Activated CD8-positive, alpha-beta T cell treated with anti-CD3 and anti-CD28 coated beads, Interleukin-2, amount 10 ng/mL, durations not matched to agents 7 days and 5 days (primary cell): ENCODE results near the gene DPM2. TPM values are rescaled to one million over a fixed set of nuclear protein-coding genes. Genes with fewer than 3 reads are reported as not detected.

Experiments
- ATAC-seq: fragments of 150-1000 bp; cut with Tn5 transposase; one replicate; pipeline ENCODE4 v1.10.0; 2021; ENCODE audit warnings: moderate library complexity
- CTCF ChIA-PET: fragments of 350-600 bp; sonication (Branson Sonifier 250); formaldehyde crosslinking; loops from one replicate; lab custom pipeline; 2021; ENCODE audit warnings: antibody characterized with exemption; lab: Charles Lee
- POLR2A ChIA-PET: fragments of 350-600 bp; sonication (Branson Sonifier 250); formaldehyde crosslinking; loops from one replicate; lab custom pipeline; 2021; ENCODE audit warnings: antibody characterized with exemption; lab: Charles Lee
- DNase-seq: peaks from one replicate; pipeline ENCODE4 v3.0.0-alpha.2; 2020
- H3K27ac Mint-ChIP-seq: one replicate; pipeline ENCODE4 v1.8.0; 2021; ENCODE audit warnings: mild to moderate bottlenecking, mixed read lengths
- H3K27me3 Mint-ChIP-seq: one replicate; pipeline ENCODE4 v1.8.0; 2021; ENCODE audit warnings: low read depth, mixed read lengths
- H3K36me3 Mint-ChIP-seq: one replicate; pipeline ENCODE4 v1.8.0; 2021; ENCODE audit warnings: low read depth, mixed read lengths
- H3K4me1 Mint-ChIP-seq: one replicate; pipeline ENCODE4 v1.8.0; 2021; ENCODE audit warnings: low read depth, mixed read lengths
- H3K4me3 Mint-ChIP-seq: one replicate; pipeline ENCODE4 v1.8.0; 2021; ENCODE audit warnings: mild to moderate bottlenecking, mixed read lengths
- H3K9me3 Mint-ChIP-seq: one replicate; pipeline ENCODE4 v1.8.0; 2022; ENCODE audit warnings: mixed read lengths; ENCODE audit not compliant: insufficient read depth
- total RNA-seq, 2 experiments: library from RNA; stranded (reverse); gene quantifications; one replicate each; pipeline ENCODE4 v1.2.3, GENCODE V29; 2021

The DPM2 gene, protein sequence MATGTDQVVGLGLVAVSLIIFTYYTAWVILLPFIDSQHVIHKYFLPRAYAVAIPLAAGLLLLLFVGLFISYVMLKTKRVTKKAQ
- 10 to 100 TPM; 47.9 to 53.8 TPM for total RNA-seq

- no peaks in the 10 kb centered on the region for H3K9me3 Mint-ChIP-seq
- H3K36me3 Mint-ChIP-seq = peaks cover 58% of the 10 kb centered on the region
- peak within 1 kb of the TSS; percentile 95 for H3K27ac Mint-ChIP-seq
- ChIA-PET POLR2A (interaction anchor here (0.6 to 1.5 kb wide), 9 partner anchors 9 to 354 kb away, joined by 3 to 8 read pairs (median 4); no protein-coding TSS in a partner anchor), CTCF (interaction anchor here (0.9 to 1.5 kb wide), 5 partner anchors 16 to 180 kb away, joined by 3 to 5 read pairs (median 4); no protein-coding TSS in a partner anchor)
- no peaks in the 10 kb centered on the region for H3K27me3 Mint-ChIP-seq
- DNase-seq = peak; percentile 93
- H3K4me1 Mint-ChIP-seq = peaks cover 53% of the 10 kb centered on the region
- peak within 1 kb of the TSS; percentile 90 for H3K4me3 Mint-ChIP-seq
- ATAC-seq = peak; percentile 94
Observed at GRCh38 chr9:127937388-127938297, at the start of gene DPM2. Gene DPM2 (minus strand): TSS chr9:127937854. CDS start chr9:127937820, 34 bp downstream.

GRCh38 chr9:127987103-127987614 is 49.5 kb upstream of the DPM2 start:
- ChIA-PET CTCF (no interaction called here), POLR2A (no interaction called here)
- no peak for ATAC-seq
- Mint-ChIP-seq H3K36me3 (no peaks in the 10 kb centered on the region), H3K27ac (no peak overlapping the region), H3K4me3 (no peak overlapping the region), H3K27me3 (peaks cover 3% of the 10 kb centered on the region), H3K4me1 (peaks cover 34% of the 10 kb centered on the region), H3K9me3 (no peaks in the 10 kb centered on the region)
- DNase-seq = no peak

- Mint-ChIP-seq H3K4me1 (peaks cover 31% of the 10 kb centered on the region), H3K9me3 (no peaks in the 10 kb centered on the region), H3K36me3 (no peaks in the 10 kb centered on the region), H3K4me3 (no peak overlapping the region), H3K27ac (no peak overlapping the region), H3K27me3 (peaks cover 3% of the 10 kb centered on the region)
- ChIA-PET POLR2A (interaction anchor here (1.3 to 12.5 kb wide), 2 partner anchors 9 to 46 kb away, joined by 3 to 183 read pairs; no protein-coding TSS in a partner anchor), CTCF (interaction anchor here (1.5 kb wide), 1 partner anchor 133 kb away, joined by 4 read pairs; no protein-coding TSS in a partner anchor)
- no peak for DNase-seq
- ATAC-seq = no peak
Observed at GRCh38 chr9:127985011-127985410, 47.4 kb upstream of the DPM2 start.

DNA sequence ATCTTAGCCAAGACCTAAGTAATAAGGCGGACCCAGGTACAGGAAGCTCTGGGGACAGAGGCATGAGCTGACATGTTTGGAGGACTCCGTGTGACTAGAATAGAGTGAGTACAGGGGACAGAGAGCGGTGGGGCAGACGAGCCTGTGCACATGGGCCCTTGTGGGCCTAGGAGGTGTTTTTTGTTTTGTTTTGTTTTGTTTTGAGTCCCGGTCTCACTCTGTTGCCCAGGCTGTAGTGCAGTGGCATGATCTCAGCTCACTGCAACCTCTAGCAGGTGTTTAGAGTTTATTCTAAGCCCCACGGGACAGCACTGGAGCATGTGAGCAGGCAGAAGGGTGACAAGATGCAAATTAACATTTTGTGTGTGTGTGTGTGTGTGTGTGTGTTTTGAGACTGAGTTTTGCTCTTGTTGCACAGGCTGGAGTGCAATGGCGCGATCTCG is 46.2 kb upstream of the DPM2 start:
- POLR2A ChIA-PET = interaction anchor here (12.5 kb wide), 1 partner anchor 47 kb away, joined by 183 read pairs; no protein-coding TSS in a partner anchor
- Mint-ChIP-seq H3K4me3 (peak overlapping the region; percentile 29), H3K9me3 (no peaks in the 10 kb centered on the region), H3K27me3 (peaks cover 3% of the 10 kb centered on the region), H3K36me3 (peaks cover 10% of the 10 kb centered on the region), H3K27ac (peak overlapping the region; percentile 77), H3K4me1 (peaks cover 31% of the 10 kb centered on the region)
- DNase-seq (no peak), ATAC-seq (no peak)
- CTCF ChIA-PET = interaction anchor here (0.9 to 16.3 kb wide), 3 partner anchors 30 to 51 kb away, joined by 6 to 158 read pairs (median 75); no protein-coding TSS in a partner anchor

DNA sequence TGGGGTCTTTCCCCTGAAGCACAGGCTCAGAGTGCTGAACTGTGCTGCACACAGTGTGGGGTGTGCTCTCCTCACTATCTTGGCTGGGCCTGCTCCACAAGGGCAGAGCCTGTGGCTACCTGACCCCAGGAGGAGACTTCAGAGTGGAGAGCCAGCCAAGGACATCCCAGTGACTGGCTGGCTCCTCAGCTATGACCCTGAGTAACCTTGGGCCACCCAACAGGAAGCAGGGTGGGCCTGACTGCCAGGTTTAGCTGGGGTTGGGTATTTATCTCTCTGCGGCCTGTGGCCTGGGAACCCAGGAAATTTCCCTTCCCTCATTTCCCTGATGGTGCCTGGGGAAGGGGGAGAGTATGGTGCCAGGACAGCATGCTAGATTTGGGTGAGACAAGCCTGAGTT is 45.3 kb upstream of the DPM2 start:
- no peak for DNase-seq
- Mint-ChIP-seq H3K4me3 (peak overlapping the region; percentile 15), H3K36me3 (peaks cover 15% of the 10 kb centered on the region), H3K4me1 (peaks cover 31% of the 10 kb centered on the region), H3K27me3 (peaks cover 3% of the 10 kb centered on the region), H3K9me3 (no peaks in the 10 kb centered on the region), H3K27ac (peak overlapping the region; percentile 77)
- ATAC-seq = no peak
- CTCF ChIA-PET = interaction anchor here (1.1 to 16.3 kb wide), 7 partner anchors 9 to 52 kb away, joined by 3 to 158 read pairs (median 8); no protein-coding TSS in a partner anchor
- POLR2A ChIA-PET = interaction anchor here (12.5 kb wide), 1 partner anchor 48 kb away, joined by 183 read pairs; no protein-coding TSS in a partner anchor

DNA sequence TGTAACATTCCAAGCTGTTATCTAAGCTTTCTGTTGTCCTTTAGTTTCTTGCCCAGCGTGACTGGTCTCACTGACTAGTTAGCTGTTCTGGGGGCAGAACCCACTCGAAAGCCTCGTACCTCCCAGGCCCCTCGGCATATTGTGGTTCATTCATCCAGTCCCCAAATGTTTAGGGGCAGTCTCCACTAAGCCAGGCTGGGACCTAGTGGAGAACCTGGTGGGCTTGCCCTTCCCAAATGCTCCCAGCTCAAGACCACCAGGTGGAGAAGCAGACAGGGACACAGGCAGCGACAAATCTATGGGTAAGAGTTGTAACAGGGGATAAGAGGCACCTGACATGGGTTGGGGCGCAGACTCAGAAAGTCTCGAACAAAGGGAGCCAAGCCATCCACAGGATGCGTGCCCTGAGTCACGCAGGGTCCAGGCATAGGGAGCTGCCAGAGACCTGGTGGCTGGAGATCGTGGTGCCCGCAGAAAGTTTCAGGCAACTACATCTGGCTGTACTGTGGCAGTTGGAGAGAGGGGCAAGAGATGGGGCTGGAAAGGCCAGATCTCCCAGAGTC is 44.0 kb upstream of the DPM2 start:
- H3K36me3 Mint-ChIP-seq = peaks cover 28% of the 10 kb centered on the region
- H3K27me3 Mint-ChIP-seq = no peaks in the 10 kb centered on the region
- peak overlapping the region; percentile 94 for H3K4me3 Mint-ChIP-seq
- ATAC-seq = no peak
- DNase-seq = peak; percentile 59
- H3K9me3 Mint-ChIP-seq = no peaks in the 10 kb centered on the region
- H3K27ac Mint-ChIP-seq = peak overlapping the region; percentile 92
- ChIA-PET POLR2A (interaction anchor here (0.7 to 12.5 kb wide), 10 partner anchors 9 to 195 kb away, joined by 3 to 183 read pairs (median 3); no protein-coding TSS in a partner anchor), CTCF (interaction anchor here (0.8 to 16.3 kb wide), 11 partner anchors 10 to 136 kb away, joined by 3 to 158 read pairs (median 6); no protein-coding TSS in a partner anchor)
- H3K4me1 Mint-ChIP-seq = peaks cover 38% of the 10 kb centered on the region

DNA sequence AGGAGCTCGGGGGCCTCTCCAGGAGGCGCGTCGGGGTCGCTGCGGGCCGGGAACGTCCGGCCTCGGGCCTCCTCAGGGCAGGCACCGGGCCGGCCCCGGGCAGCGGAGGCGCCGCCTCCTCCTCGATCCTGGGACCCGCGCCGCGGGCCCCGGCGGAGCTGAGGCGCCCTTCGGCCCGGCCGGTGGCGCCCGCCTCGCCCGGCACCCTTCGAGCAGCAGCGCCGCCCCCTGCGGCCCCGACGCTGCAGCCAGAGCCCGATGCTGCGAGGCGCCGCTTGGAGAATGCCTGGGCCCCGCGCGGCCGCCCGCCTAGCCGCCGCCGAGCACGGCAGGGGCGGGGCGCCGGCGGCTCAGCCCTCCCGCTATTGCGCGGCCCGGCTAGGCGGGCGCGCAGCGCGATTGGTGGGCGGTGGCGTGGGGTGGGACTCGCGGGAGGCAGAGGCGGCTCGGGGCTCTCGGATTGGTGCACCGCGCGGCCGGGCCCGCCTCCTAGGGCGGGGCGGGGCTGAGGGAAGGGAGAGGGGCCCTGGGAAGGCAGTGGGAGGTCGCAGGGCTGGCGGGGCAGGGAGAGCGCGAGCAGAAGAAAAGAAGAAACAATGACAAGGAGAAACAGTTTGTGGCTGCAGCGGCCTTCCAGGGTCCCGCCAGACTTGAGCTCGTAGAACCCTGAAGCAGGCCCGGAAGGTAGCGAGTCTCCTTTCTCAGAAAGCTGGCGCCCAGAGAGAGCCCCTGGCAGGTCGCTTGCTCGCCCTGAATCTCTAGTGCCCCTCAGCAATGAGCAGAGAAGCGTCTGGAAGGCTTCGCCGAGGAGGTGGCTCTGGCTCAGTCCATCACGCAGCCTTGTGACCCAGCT is 43.3 kb upstream of the DPM2 start, which contains the start of gene EEIG1:
Gene EEIG1 (minus strand): TSS at position 284 of the 853 bp plus-strand sequence. CDS start 852 bp downstream, outside the sequence.
- H3K27ac Mint-ChIP-seq = peak within 1 kb of the TSS; percentile 92
- peaks cover 35% of the 10 kb centered on the region for H3K36me3 Mint-ChIP-seq
- H3K4me3 Mint-ChIP-seq = peak within 1 kb of the TSS; percentile 97
- no peaks in the 10 kb centered on the region for H3K27me3 Mint-ChIP-seq
- POLR2A ChIA-PET = interaction anchor here (0.7 to 12.5 kb wide), 12 partner anchors 8 to 194 kb away, joined by 3 to 183 read pairs (median 4); no protein-coding TSS in a partner anchor
- DNase-seq (peak; percentile 97), ATAC-seq (peak; percentile 93)
- no peaks in the 10 kb centered on the region for H3K9me3 Mint-ChIP-seq
- H3K4me1 Mint-ChIP-seq = peaks cover 45% of the 10 kb centered on the region
- CTCF ChIA-PET = interaction anchor here (0.6 to 16.3 kb wide), 11 partner anchors 11 to 137 kb away, joined by 3 to 158 read pairs (median 6); no protein-coding TSS in a partner anchor

GRCh38 chr9:127980060-127980705 is 42.5 kb upstream of the DPM2 start:
- H3K9me3 Mint-ChIP-seq = no peaks in the 10 kb centered on the region
- H3K27me3 Mint-ChIP-seq = no peaks in the 10 kb centered on the region
- ChIA-PET POLR2A (interaction anchor here (1.3 to 12.5 kb wide), 8 partner anchors 8 to 71 kb away, joined by 3 to 183 read pairs (median 6); no protein-coding TSS in a partner anchor), CTCF (interaction anchor here (6.0 to 16.3 kb wide), 4 partner anchors 26 to 55 kb away, joined by 32 to 158 read pairs (median 63); no protein-coding TSS in a partner anchor)
- peak overlapping the region; percentile 88 for H3K27ac Mint-ChIP-seq
- H3K4me3 Mint-ChIP-seq = peak overlapping the region; percentile 97
- peaks cover 52% of the 10 kb centered on the region for H3K4me1 Mint-ChIP-seq
- DNase-seq = peak; percentile 52
- H3K36me3 Mint-ChIP-seq = peaks cover 43% of the 10 kb centered on the region
- peak; percentile 27 for ATAC-seq

DNA sequence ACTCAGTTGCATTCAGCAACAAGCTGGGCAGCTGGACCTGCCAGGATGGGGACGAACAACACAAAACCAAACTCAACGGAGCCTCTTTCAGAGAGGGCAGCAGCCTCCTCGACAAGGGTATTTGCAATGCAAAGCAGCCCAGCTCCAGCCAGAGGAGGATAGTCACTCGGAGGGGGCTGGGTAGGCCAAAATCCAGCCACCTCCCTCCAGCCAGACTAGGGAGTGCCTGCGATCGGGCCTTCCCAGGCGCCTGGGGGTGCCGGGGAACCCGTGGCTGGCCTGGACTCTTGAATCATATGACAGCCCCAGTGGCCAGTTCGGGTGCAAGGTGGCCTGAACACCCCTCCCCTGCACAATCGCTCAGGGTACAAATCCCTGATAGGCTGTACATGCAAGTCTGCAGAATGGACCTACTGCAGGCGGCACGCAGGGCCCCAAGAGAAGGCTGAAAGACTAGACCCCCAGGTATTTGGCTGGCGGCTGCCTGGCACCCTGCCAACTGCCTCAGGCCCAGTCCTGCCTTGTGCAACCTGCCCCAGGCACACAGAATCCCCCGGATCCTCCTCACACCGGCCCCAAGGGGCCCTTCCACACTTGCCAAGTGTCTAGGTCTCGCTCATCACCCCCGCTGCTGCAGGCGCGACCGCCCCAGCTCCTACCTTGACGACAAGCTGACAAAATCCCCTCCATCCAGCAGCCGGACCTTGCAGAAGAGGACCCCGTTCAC is 41.8 kb upstream of the DPM2 start:
- Mint-ChIP-seq H3K4me1 (peaks cover 56% of the 10 kb centered on the region), H3K27ac (peak overlapping the region; percentile 88), H3K27me3 (no peaks in the 10 kb centered on the region), H3K36me3 (peaks cover 49% of the 10 kb centered on the region), H3K9me3 (no peaks in the 10 kb centered on the region), H3K4me3 (peak overlapping the region; percentile 97)
- DNase-seq (no peak), ATAC-seq (no peak)
- POLR2A ChIA-PET = interaction anchor here (1.3 to 12.5 kb wide), 6 partner anchors 9 to 71 kb away, joined by 4 to 183 read pairs (median 6); no protein-coding TSS in a partner anchor
- CTCF ChIA-PET = interaction anchor here (1.0 to 16.3 kb wide), 6 partner anchors 25 to 138 kb away, joined by 3 to 158 read pairs (median 42); no protein-coding TSS in a partner anchor
